K562 (cell line): ENCODE measurements around the gene TRA2B. TPM values are rescaled to one million over a fixed set of nuclear protein-coding genes. Genes with fewer than 3 reads are reported as not detected.

Experiments used
- ATF7 ChIP-seq: fragments of 450-650 bp; IDR thresholded peaks from 2 replicates; pipeline ENCODE4 v1.7.1; 2014; ENCODE audit warnings: mild to moderate bottlenecking, moderate library complexity
- GABPA ChIP-seq: fragments of 200-800 bp; sonication (Bioruptor generic); conservative IDR thresholded peaks from 2 replicates; pipeline ENCODE4 v1.6.1; 2016; ENCODE audit warnings: low read depth, missing genetic modification characterization, missing compliant biosample characterization
- GTF2F1 ChIP-seq: IDR thresholded peaks from 2 replicates; pipeline ENCODE4 v1.6.1; 2011; ENCODE audit warnings: low read depth, low read length, improper control_type of control experiment
- HDGF ChIP-seq: fragments of 450-650 bp; IDR thresholded peaks from 2 replicates; pipeline ENCODE4 v1.6.1; 2016
- NFRKB ChIP-seq: fragments of 450-650 bp; IDR thresholded peaks from 2 replicates; pipeline ENCODE4 v1.6.1; 2016; ENCODE audit warnings: low read depth
- POLR2G ChIP-seq: fragments of 200-400 bp; formaldehyde crosslinking; IDR thresholded peaks from 2 replicates; pipeline ENCODE4 v1.6.1; 2017; ENCODE audit warnings: low read depth, mild to moderate bottlenecking, antibody characterized with exemption, low read length, moderate library complexity
- SAFB2 ChIP-seq: fragments of 200-400 bp; formaldehyde crosslinking; IDR thresholded peaks from 2 replicates; pipeline ENCODE4 v1.6.1; 2018; ENCODE audit warnings: borderline replicate concordance, low read length, low read depth, moderate library complexity; ENCODE audit not compliant: severe bottlenecking
- SIN3B ChIP-seq: fragments of 450-650 bp; IDR thresholded peaks from 2 replicates; pipeline ENCODE4 v1.6.1; 2017; ENCODE audit warnings: low read depth, mild to moderate bottlenecking, moderate library complexity
- SREBF2 ChIP-seq: sonication (generic); formaldehyde crosslinking; IDR thresholded peaks from 2 replicates; pipeline ENCODE4 v1.4.0; 2020; ENCODE audit warnings: mild to moderate bottlenecking, missing genetic modification reagents
- ZBTB1 ChIP-seq: sonication (generic); formaldehyde crosslinking; IDR thresholded peaks from 2 replicates; pipeline ENCODE4 v1.8.1; 2023; ENCODE audit warnings: missing genetic modification reagents, low read depth, mild to moderate bottlenecking, borderline replicate concordance
- ZNF584 ChIP-seq: fragments of 200-800 bp; sonication (Bioruptor generic); IDR thresholded peaks from 2 replicates; pipeline ENCODE4 v1.6.1; 2016; ENCODE audit warnings: low read depth, mild to moderate bottlenecking, missing genetic modification characterization, missing compliant biosample characterization
- ZNF707 ChIP-seq: fragments of 250-450 bp; sonication (Bioruptor Pico); conservative IDR thresholded peaks from 2 replicates; pipeline ENCODE4 v1.8.0; 2022; ENCODE audit warnings: inconsistent platforms, mild to moderate bottlenecking, moderate library complexity
- polyA plus RNA-seq, 8 experiments: library from polyadenylated mRNA; depleted of rRNA in 4 of 8; stranded (reverse) in 5 of 8; unstranded in 3 of 8; fragments of >200 nt; fragmentation: Nextera tagmentation in 2 of 8; fragmentation: Illumina TruSeq in 1 of 8; extraction: Ambion mirVana in 2 of 8; extraction: Trizol in 1 of 8; gene quantifications; 2 replicates each; pipeline versions ENCODE4 v1.2.1 to v1.2.3, GENCODE V29; 2011 to 2014; ENCODE audit warnings: inconsistent platforms in 1 of 8, missing spikeins in 1 of 8
- total RNA-seq, 7 experiments: library from RNA; depleted of rRNA in 6 of 7; stranded (reverse); fragments of >200 nt in 6 of 7; fragmentation: Illumina TruSeq in 2 of 7; extraction: Trizol in 2 of 7; gene quantifications; 2 replicates each; pipeline versions ENCODE4 v1.2.1 to v1.2.3, GENCODE V29; 2011 to 2021; ENCODE audit warnings: low replicate concordance in 1 of 7
- TF ChIP-seq, protein P1 (sequence below): fragments of 450-650 bp; IDR thresholded peaks from 2 replicates; pipeline ENCODE4 v1.6.1; 2017; ENCODE audit warnings: antibody characterized with exemption
- TF ChIP-seq, protein P2 (sequence below): sonication (generic); formaldehyde crosslinking; IDR thresholded peaks from 2 replicates; pipeline ENCODE4 v1.8.0; 2023; ENCODE audit warnings: mild to moderate bottlenecking, missing genetic modification reagents

Gene TRA2B
- total and polyA plus RNA-seq, 9 of the 15 experiments (the other 6 are each of a cell fraction or from before 2014, with no cell fraction given), result 105 to 411 (median 278) TPM

DNA sequence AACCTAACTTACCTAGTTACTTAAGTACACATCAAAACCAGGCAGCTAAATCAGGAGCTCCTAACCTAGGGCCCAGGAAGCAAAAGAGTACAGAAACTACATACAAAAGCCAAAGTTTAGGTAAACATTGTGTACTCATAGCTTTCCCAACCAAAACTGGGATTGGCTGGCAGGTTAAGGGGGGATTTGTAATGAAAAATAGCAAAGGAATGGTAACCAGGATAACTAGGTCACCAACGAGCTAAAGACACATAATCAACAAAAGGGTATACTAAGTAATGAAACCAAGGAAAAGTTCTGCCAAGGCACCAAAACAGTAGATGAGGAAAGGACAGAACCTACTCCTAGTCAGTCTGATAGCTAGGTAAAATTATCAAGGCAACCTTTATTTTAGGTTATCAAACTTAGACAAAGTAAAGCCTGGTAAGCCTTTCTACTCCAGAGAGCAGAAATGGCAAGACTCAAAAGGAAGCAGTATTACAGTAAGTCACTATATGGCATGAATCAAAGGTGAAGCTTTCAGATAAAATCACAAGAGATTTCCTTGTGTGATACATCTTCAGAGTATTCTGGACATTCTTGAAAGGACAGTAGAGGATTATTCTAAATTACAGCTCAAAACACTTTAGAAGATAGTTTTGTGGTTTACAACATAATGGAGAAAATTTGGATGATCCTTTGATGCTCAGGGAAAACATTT is 10.2 kb downstream of the TRA2B start (continued):
- TF ChIP-seq ATF7 (no peak), SAFB2 (no peak), NFRKB (no peak), GABPA (tag) (no peak), POLR2G (0 out of 2 replicates have a peak, but pooled peaks have one; percentile 7), SREBF2 (no peak), GTF2F1 (no peak), ZBTB1 (CRISPR knock-in tag) (no peak), SIN3B (no peak), HDGF (no peak), ZNF584 (CRISPR knock-in tag) (no peak), ZNF707 (no peak)
- TF ChIP-seq, protein P1, sequence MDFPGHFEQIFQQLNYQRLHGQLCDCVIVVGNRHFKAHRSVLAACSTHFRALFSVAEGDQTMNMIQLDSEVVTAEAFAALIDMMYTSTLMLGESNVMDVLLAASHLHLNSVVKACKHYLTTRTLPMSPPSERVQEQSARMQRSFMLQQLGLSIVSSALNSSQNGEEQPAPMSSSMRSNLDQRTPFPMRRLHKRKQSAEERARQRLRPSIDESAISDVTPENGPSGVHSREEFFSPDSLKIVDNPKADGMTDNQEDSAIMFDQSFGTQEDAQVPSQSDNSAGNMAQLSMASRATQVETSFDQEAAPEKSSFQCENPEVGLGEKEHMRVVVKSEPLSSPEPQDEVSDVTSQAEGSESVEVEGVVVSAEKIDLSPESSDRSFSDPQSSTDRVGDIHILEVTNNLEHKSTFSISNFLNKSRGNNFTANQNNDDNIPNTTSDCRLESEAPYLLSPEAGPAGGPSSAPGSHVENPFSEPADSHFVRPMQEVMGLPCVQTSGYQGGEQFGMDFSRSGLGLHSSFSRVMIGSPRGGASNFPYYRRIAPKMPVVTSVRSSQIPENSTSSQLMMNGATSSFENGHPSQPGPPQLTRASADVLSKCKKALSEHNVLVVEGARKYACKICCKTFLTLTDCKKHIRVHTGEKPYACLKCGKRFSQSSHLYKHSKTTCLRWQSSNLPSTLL, result no peak
- TF ChIP-seq, protein P2, sequence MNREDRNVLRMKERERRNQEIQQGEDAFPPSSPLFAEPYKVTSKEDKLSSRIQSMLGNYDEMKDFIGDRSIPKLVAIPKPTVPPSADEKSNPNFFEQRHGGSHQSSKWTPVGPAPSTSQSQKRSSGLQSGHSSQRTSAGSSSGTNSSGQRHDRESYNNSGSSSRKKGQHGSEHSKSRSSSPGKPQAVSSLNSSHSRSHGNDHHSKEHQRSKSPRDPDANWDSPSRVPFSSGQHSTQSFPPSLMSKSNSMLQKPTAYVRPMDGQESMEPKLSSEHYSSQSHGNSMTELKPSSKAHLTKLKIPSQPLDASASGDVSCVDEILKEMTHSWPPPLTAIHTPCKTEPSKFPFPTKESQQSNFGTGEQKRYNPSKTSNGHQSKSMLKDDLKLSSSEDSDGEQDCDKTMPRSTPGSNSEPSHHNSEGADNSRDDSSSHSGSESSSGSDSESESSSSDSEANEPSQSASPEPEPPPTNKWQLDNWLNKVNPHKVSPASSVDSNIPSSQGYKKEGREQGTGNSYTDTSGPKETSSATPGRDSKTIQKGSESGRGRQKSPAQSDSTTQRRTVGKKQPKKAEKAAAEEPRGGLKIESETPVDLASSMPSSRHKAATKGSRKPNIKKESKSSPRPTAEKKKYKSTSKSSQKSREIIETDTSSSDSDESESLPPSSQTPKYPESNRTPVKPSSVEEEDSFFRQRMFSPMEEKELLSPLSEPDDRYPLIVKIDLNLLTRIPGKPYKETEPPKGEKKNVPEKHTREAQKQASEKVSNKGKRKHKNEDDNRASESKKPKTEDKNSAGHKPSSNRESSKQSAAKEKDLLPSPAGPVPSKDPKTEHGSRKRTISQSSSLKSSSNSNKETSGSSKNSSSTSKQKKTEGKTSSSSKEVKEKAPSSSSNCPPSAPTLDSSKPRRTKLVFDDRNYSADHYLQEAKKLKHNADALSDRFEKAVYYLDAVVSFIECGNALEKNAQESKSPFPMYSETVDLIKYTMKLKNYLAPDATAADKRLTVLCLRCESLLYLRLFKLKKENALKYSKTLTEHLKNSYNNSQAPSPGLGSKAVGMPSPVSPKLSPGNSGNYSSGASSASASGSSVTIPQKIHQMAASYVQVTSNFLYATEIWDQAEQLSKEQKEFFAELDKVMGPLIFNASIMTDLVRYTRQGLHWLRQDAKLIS (CRISPR knock-in tag), result 0 out of 2 replicates have a peak, but pooled peaks have one; percentile 41
